CD4-positive, alpha-beta T cell (primary cell): ENCODE results near the gene FGF8. TPM values are rescaled to one million over a fixed set of nuclear protein-coding genes. Genes with fewer than 3 reads are reported as not detected.

ENCODE experiments used
- ATAC-seq: fragments of 200-7000 bp; cut with Tn5 transposase; one replicate; pipeline ENCODE4 v1.10.0; 2022; ENCODE audit warnings: mild to moderate bottlenecking; ENCODE audit not compliant: poor library complexity
- CTCF ChIA-PET: fragments of 350-600 bp; sonication (Branson Sonifier 250); formaldehyde crosslinking; loops from one replicate; lab custom pipeline; 2021; ENCODE audit warnings: antibody characterized with exemption, inconsistent platforms; lab: Charles Lee
- POLR2A ChIA-PET: fragments of 350-600 bp; sonication (Branson Sonifier 250); formaldehyde crosslinking; loops from one replicate; lab custom pipeline; 2021; ENCODE audit warnings: antibody characterized with exemption, inconsistent platforms; lab: Charles Lee
- DNase-seq, 14 experiments: peaks; one replicate each; pipeline ENCODE4 v3.0.0-alpha.2; 2013 to 2020; ENCODE audit warnings: mixed read lengths in 2 of 14
- H3K27ac ChIP-seq, 2 donors: one replicate each; pipeline versions ENCODE4 v1.5.1 to v1.7.0; 2013; ENCODE audit warnings: low read length in 2 of 2, low read depth in 1 of 2, mild to moderate bottlenecking in 1 of 2
- H3K27me3 ChIP-seq, 2 experiments: 1 replicate in 1 of 2; 2 replicates in 1 of 2; pipeline versions ENCODE4 v1.6.1 to v1.7.0; 2013; ENCODE audit warnings: low read length in 2 of 2, control low read depth in 1 of 2, mild to moderate bottlenecking in 1 of 2, moderate library complexity in 1 of 2; ENCODE audit not compliant: insufficient read depth in 2 of 2, control insufficient read depth in 1 of 2
- H3K36me3 ChIP-seq: one replicate; pipeline ENCODE4 v1.6.1; 2013; ENCODE audit warnings: low read length, control low read depth; ENCODE audit not compliant: insufficient read depth
- H3K4me1 ChIP-seq: one replicate; pipeline ENCODE4 v1.6.1; 2013; ENCODE audit warnings: low read length, control low read depth; ENCODE audit not compliant: insufficient read depth
- H3K4me3 ChIP-seq: one replicate; pipeline ENCODE4 v1.5.1; 2013; ENCODE audit warnings: mild to moderate bottlenecking, low read length, moderate library complexity
- H3K9me3 ChIP-seq, 2 experiments: 1 replicate in 1 of 2; 2 replicates in 1 of 2; pipeline versions ENCODE4 v1.6.1 to v1.7.0; 2013; ENCODE audit warnings: low read length in 2 of 2, mild to moderate bottlenecking in 2 of 2, control low read depth in 1 of 2, moderate library complexity in 1 of 2; ENCODE audit not compliant: control insufficient read depth in 1 of 2, insufficient read depth in 1 of 2
- H3K27ac Mint-ChIP-seq: one replicate; pipeline ENCODE4 v1.8.0; 2020; ENCODE audit warnings: mixed read lengths
- H3K27me3 Mint-ChIP-seq: one replicate; pipeline ENCODE4 v1.8.0; 2021; ENCODE audit warnings: mixed read lengths
- H3K36me3 Mint-ChIP-seq: one replicate; pipeline ENCODE4 v1.8.0; 2021; ENCODE audit warnings: low read depth, mixed read lengths
- H3K4me1 Mint-ChIP-seq: one replicate; pipeline ENCODE4 v1.8.0; 2021; ENCODE audit warnings: low read depth, mixed read lengths
- H3K4me3 Mint-ChIP-seq: one replicate; pipeline ENCODE4 v1.8.0; 2020; ENCODE audit warnings: mild to moderate bottlenecking, mixed read lengths
- H3K9me3 Mint-ChIP-seq: one replicate; pipeline ENCODE4 v1.8.0; 2020; ENCODE audit warnings: mixed read lengths
- CTCF ChIP-seq: fragments of 200-600 bp; IDR thresholded peaks from one replicate; pipeline ENCODE4 v1.8.0; 2022; ENCODE audit warnings: antibody characterized with exemption, mild to moderate bottlenecking
- intact Hi-C, 2 experiments: fragments of 100-400 bp; cut with DNase I in 1 of 2; cut with micrococcal nuclease in 1 of 2; formaldehyde crosslinking; loops; one replicate each; pipeline versions ENCODE4 v1.15.1 to v1.9.0; 2023 to 2025; cut with DNase I, micrococcal nuclease
- total RNA-seq, 174 experiments: library from RNA in 2 of 174; stranded (reverse) in 2 of 174; gene quantifications; one replicate each; pipeline ENCODE4 v1.2.3 and lab custom pipeline; 2021 to 2026

Gene FGF8
- total RNA-seq, 2 experiments from 2014 or later: not detected

GRCh38 chr10:101745074-101745696 is 30.7 kb downstream of the FGF8 start:
- Histone ChIP-seq H3K27ac (no peak overlapping the region), H3K4me3 (no peak overlapping the region), H3K36me3 (no peaks in the 10 kb centered on the region), H3K4me1 (no peaks in the 10 kb centered on the region), H3K9me3 (no peaks in the 10 kb centered on the region), H3K27me3 (peaks cover 3 to 4% of the 10 kb centered on the region in 2 experiments)
- Mint-ChIP-seq H3K4me3 (no peak overlapping the region), H3K27ac (no peak overlapping the region), H3K4me1 (no peaks in the 10 kb centered on the region), H3K9me3 (no peaks in the 10 kb centered on the region), H3K27me3 (peaks cover 3% of the 10 kb centered on the region), H3K36me3 (no peaks in the 10 kb centered on the region)
- DNase-seq: no peak
- ChIA-PET CTCF (no interaction called here), POLR2A (no interaction called here)
- ATAC-seq: no peak
- intact Hi-C loops: no loop called here
- no peak for TF ChIP-seq CTCF

- Mint-ChIP-seq H3K9me3 (no peaks in the 10 kb centered on the region), H3K27ac (no peak overlapping the region), H3K27me3 (peaks cover 3% of the 10 kb centered on the region), H3K36me3 (no peaks in the 10 kb centered on the region), H3K4me1 (no peaks in the 10 kb centered on the region), H3K4me3 (no peak overlapping the region)
- Histone ChIP-seq H3K9me3 (no peaks in the 10 kb centered on the region), H3K27ac (no peak overlapping the region), H3K36me3 (no peaks in the 10 kb centered on the region), H3K4me3 (no peak overlapping the region), H3K27me3 (peaks cover 3 to 4% of the 10 kb centered on the region in 2 experiments), H3K4me1 (no peaks in the 10 kb centered on the region)
- ATAC-seq (no peak), DNase-seq (no peak)
- no peak for TF ChIP-seq CTCF
- CTCF ChIA-PET: no interaction called here
- intact Hi-C loops: no loop called here
- POLR2A ChIA-PET: no interaction called here
These were observed 31.6 kb downstream of the FGF8 start for GRCh38 chr10:101744267-101744666.

- peaks cover 3% of the 10 kb centered on the region for H3K27me3 Mint-ChIP-seq
- no peaks in the 10 kb centered on the region for H3K9me3 ChIP-seq
- no peak for TF ChIP-seq CTCF
- no peak overlapping the region for H3K27ac ChIP-seq
- H3K4me1 Mint-ChIP-seq: no peaks in the 10 kb centered on the region
- H3K4me1 ChIP-seq: no peaks in the 10 kb centered on the region
- H3K4me3 Mint-ChIP-seq: no peak overlapping the region
- peaks cover 3 to 4% of the 10 kb centered on the region in 2 experiments for H3K27me3 ChIP-seq
- intact Hi-C loops: no loop called here
- H3K4me3 ChIP-seq: no peak overlapping the region
- POLR2A ChIA-PET: no interaction called here
- H3K36me3 ChIP-seq: no peaks in the 10 kb centered on the region
- no peaks in the 10 kb centered on the region for H3K9me3 Mint-ChIP-seq
- ATAC-seq (no peak), DNase-seq (no peak)
- CTCF ChIA-PET: no interaction called here
- no peak overlapping the region for H3K27ac Mint-ChIP-seq
- no peaks in the 10 kb centered on the region for H3K36me3 Mint-ChIP-seq
These were observed 34.0 kb downstream of the FGF8 start for GRCh38 chr10:101741938-101742337.
